IPS DF 19.7 (cell line): ENCODE data around the gene C9orf50.
"Not testable (repeated sequence)": the region's sequence is repeated elsewhere in the genome, so short reads cannot be mapped to it uniquely, and the experiment has no call there.

ENCODE experiments used
- DNase-seq: peaks from one replicate; pipeline ENCODE4 v3.0.0-alpha.2; 2013; ENCODE audit warnings: low read depth, low spot score

The C9orf50 gene, protein sequence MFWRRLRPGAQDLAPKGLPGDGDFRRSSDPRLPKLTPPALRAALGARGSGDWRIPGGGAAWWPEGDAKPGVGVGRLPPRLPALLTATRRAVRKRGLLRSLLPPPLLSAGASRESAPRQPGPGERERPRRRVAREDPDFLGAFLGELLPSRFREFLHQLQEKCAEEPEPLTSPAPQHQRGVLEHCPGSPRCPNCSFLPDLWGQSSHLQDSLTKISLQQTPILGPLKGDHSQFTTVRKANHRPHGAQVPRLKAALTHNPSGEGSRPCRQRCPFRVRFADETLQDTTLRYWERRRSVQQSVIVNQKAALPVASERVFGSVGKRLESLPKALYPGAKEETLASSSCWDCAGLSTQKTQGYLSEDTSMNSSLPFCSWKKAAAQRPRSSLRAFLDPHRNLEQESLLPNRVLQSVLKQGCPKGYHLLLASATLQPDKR

DNA sequence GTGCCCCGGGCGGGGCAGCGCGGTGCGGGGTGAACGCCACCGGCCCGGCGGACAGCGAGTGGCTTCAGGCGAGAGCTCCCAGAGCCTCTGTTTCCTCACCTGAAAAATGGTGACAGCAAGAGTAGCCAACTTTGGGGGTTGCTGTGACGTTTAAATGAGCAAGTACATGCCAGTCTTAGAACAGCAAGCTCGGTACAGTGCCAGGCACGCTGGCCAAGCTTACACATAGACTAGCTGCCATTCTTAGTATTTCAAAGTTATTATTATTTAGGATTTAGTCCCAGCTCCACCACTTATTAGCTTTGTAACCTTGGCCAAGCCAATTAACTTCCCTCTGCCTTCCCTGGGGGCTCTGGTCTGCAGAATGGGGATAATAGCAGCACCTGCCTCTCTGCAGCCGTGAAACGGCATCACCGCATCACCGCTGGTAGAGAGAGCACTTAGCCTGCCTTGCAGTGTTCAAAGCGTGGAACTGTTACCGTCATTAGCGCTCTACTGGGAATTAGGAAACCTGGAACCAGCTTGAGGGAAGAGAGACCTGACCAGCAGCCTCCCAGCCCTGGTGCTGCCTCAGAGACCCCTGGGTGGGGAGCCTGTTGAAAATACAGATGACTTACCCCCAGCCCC, at the start of gene C9orf50:
Gene C9orf50, minus strand, starts transcription at position 433 of the 627 bp plus-strand sequence. CDS start 527 bp downstream, outside the sequence.
- DNase-seq = no peak

DNA sequence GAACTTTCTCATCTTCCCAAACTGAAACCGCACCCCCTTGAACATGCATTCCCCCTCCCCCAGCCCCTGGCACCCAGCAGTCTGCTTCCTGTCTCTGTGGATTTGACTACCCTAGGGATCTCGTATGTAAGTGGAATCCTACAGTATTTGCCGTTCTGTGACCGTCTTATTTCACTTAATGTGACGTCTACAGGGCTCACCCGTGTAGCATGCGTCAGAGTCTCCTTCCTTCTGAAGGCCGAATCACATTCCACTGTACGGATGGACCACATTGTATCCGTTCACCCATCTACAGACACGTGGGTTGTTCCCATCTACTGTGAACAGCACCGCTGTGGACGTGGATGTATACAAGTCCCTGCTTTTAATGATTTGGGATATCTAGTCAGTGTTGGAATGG, 49.0 kb upstream of the C9orf50 start:
- DNase-seq = no peak

DNA sequence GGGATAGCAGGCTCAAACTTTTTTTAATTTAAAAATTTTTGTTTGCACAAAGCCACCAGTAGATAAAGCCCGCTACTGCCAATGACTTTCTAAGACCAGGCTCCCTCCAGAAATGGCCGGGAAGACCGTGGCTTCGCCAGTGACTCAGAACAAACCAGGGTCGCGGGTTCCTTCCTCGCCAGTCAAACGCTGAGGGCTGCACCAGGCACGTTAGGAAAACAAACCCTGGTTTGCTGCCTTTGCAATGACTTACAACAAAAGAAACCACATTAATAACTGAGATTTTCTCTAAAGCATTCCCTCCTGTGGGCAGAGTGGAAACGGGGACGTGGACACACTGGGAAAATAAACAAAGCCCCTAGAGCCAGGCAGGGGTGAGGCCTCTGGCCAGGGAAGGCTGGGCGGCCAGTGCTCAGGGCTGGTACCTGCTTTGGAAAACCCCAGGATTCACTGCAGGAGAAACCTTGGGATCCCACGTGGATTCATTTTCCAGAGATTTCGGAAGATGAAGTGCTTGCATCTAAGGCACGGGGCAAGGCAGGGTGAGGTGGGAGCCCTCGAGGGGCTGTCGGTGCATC, 48.3 kb upstream of the C9orf50 start:
- no peak for DNase-seq

DNA sequence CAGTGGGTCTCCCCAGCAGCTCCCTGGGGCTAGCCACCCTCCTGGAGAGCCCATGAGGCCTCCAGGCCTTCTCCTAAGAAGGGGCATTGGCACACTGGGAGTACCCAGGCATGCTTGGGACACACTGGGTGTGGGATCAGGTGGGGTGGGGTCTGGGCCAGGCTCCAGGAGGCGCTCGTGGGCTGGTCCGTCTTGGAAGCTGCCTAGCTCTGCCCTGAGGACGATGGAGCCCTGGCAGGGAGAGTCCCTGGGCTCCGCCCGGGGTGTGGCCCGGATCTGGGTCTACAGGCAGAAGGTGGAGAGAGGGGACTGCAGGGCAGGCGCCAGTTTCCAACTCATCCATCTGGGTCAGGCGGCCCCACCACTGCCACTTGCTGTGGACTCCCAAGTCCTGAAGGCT, 46.9 kb upstream of the C9orf50 start:
- DNase-seq = no peak

DNA sequence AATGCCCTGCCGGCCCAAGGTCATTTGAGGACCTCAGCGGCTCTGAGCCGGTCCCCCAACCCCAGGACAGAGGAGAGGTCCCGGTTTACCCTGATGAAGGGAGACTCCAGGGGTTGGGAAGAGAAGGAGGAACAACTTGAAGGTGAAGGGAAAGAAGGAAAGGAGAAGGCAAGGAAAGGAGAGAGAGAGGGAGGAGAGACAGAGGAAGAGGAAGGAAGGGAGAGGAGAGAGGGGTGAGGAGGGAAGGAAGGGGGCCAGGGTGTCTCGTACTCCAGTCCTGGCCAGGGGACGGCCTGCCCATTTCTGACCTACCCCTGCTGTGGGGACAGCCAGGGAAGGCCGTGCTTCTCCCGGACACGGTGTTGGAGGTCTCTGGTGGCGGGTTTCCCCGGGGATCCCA, 46.5 kb upstream of the C9orf50 start:
- no peak for DNase-seq

DNA sequence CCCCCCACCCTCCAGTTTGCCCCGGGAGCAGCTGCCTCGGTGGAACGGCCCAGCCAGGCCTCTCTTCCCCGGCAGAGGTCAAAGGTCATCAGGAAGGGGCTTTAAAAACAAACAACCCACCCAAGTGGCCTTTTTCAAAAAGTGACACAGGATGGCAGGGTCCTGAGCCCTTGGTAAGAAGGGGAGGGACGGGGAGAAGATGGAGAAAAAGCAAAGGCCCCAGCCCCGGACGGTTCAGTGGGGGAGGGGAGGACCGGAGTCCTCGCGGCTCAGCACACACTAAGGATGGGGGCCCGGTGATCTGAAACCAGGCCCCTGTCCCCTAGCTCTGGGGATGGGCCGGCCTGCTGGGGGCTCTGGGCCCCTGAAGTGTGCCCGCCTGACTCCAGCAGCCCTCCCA, 45.7 kb upstream of the C9orf50 start:
- no peak for DNase-seq

DNA sequence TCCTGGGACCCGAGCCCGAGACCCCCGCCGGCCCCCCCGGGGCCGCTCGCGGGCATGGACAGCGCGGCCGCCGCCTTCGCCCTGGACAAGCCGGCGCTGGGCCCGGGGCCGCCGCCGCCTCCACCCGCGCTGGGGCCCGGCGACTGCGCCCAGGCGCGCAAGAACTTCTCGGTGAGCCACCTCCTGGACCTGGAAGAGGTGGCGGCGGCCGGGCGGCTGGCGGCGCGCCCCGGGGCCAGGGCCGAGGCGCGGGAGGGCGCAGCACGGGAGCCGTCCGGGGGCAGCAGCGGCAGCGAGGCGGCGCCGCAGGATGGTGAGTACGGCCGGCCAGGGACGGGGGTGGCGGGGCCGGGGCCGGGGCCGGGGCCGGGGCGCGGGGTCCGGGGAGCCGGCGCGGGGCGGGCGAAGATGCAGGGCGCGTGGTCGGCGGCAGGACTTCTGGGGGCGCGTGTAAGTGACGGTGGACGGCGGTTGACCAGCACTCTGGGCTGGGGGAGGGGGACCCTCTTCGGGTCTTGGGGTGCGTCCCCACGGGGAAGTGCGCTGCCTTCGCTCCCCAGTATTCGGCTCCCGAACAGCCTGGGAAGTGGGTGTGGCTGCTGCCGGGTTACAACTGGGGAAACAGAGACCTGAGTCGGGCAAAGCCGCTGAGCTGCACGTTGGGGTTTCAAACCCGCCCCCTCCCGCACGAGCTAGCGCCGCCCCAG, 45.1 kb upstream of the C9orf50 start:
- no peak for DNase-seq

DNA sequence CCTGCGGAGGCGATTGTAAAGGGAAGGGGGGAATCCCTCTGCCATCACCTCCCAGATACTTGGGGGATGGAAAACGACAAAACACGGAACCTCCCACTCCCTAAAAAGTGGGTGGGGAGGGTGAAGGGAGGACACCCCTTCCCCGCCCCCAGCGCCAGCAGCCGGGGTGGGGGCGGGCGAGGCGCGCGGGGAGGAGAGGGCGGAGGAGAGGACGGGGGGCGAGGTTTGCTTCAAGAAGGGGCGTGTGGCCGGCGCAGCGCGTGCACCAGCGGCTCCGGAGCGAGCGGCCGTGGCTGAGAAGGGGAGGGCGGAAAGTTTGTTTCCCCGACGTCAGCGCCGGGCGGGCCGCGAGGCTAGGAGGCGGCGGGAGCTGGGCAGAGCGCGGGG, 44.5 kb upstream of the C9orf50 start, which contains the start of gene PRRX2:
Gene PRRX2, plus strand, starts transcription at position 259 of the 387 bp plus-strand sequence. CDS start 221 bp downstream, outside the sequence.
- no peak for DNase-seq

DNA sequence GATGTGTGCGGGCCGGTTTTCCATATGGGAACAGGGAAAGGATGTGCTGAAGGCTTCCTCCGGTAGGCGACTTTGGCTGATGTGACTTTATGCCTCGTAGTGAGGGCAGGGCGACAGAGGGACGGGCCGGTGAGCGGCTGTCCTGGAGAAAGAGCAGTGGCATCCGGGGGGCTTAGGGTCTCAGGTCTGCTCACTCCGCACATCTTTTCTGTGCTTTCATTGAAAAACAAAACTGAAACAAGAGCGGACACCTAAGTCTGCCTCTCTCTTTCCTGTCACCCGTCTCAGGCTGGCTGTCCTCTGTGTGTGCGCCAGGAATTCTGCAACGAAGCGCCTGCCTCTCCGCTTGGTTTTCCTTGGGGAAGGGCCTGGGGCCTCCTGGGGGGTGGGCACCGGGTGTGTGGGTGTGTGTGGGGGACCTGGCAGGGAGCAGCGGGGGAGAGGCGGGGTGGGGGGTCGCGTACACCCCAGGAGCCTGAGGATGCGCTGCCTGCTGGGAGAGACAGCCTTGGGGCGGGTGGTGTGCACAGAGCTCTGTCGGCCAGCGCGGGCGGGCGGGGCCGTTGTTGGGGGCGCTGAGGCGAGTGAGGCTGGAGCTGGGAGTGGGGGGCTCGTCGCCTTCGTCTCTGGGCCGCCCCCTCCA, 44.0 kb upstream of the C9orf50 start:
- no peak for DNase-seq

DNA sequence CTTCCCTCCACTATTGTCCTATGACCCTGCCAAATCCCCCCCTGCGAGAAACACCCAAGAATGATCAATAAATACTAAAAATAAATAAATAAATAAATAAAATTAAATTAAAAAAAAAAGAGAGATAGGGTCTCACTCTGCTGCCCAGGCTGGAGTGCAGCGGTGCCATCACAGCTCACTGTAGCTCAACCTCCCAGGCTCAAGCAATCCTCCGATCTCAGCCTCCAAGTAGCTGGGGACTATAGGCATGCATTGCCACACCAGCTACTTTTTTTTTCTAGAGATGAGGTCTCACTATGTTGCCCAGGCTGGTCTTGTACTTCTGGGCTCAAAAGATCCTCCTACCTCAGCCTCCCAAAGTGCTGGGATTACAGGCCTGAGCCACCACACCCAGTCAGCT, 41.3 kb upstream of the C9orf50 start:
- DNase-seq = not testable (repeated sequence)

DNA sequence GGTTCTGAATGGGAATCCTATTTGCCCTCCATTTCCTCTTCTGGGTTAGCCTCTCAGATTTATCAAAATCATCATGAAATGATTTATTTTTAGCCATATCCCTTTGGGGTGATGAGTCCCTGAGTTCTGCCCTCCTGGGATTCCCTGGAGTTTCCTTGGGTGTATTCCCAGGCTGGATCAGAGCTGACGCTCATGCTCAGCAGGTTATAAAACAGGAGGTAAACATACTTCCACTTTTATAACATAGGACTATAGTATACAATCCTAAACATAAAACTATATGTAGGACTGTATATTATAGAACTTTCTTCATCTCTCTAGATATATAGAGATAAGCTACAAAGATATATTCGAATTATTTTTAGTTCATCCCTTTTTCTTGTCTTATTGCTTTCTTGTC, 40.1 kb upstream of the C9orf50 start:
- no peak for DNase-seq

DNA sequence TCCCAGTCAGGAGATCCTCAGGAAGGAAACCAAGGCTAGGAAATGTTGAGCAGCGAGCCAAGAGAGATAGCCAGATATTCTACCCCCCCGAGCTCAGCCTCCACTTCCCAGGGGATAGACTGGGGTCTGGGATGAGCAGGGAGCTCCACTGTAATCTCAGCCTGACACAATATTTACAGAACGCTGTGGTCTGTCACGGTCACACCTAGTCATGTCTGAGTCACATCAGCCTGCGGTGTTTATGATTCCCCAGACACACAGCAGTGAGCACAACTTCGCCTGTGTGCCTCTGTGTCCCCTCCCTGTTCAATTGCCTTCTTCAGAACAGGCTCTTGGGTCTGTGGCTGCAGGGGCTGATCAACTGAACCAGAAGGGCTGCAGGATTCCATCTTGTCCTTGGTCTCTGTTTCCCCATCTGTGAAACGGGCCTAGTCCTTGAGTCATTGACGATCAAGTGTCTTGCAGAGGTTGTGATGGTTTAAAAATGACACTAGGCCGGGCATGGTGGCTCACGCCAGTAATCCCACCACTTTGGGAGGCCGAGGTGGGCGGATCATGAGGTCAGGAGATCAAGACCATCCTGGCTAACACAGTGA, 36.0 kb upstream of the C9orf50 start:
- no peak for DNase-seq

DNA sequence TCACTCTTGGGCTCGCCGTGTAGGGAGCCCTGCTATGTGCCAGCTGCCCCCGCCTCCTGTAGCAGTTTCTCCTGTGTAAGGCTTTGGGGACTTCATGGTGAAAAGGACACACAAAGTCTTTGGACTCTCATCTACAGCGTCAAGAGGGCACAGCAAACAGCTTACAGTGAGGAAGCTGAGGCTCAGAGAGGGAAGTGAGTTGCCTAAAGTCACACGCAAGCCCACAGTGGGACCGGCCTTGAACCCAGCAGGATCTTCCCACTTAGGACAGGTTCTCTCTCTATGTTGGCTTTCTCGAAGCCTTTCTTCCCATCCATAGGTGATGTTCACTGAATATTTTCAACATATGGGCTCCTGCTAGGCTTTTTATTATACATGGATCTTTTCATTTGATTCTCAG, 34.8 kb upstream of the C9orf50 start:
- DNase-seq = no peak

DNA sequence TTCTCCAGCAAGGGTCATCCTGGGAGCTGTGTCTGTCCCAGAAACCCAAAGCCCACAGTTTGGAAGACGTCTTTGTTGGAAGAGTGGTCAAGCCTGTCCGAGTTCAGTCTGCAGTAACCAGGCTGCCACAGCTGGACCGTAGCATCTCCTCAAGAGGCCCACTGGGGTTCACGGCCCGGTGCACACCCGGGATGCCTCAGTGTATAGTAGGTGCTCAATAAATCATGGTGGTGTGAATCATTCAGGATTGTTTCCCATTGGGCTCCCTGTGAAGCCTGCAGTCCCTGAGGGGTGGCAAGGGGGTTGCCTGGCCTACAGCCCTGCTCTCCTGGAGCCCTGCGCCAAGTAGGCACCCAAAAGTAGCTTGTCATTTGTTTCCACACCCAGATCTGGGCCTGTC, 34.3 kb upstream of the C9orf50 start:
- no peak for DNase-seq

DNA sequence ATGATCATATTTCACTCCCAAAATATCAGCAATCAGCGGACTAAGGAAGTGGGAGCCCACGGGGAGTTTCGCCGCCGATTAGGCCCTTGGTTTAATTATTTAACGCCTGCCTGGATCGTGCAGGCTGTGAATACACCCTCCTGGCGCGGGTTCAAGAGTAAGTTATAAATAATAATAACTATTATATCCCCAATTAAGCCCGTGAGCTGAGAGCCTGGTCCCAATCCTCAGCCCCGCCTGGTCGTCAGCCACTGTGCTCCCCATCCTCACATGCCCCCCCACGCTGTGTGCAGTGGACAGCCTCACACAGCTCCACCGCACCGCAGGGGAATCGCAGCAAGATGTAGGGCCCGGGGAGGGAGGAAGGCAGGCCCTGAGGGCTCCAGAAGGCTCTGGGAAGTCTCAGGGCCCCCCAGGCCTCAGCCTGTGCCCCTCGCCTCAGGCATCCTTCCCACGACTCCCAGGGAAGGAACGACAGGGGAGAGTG, 33.7 kb upstream of the C9orf50 start:
- DNase-seq = no peak

DNA sequence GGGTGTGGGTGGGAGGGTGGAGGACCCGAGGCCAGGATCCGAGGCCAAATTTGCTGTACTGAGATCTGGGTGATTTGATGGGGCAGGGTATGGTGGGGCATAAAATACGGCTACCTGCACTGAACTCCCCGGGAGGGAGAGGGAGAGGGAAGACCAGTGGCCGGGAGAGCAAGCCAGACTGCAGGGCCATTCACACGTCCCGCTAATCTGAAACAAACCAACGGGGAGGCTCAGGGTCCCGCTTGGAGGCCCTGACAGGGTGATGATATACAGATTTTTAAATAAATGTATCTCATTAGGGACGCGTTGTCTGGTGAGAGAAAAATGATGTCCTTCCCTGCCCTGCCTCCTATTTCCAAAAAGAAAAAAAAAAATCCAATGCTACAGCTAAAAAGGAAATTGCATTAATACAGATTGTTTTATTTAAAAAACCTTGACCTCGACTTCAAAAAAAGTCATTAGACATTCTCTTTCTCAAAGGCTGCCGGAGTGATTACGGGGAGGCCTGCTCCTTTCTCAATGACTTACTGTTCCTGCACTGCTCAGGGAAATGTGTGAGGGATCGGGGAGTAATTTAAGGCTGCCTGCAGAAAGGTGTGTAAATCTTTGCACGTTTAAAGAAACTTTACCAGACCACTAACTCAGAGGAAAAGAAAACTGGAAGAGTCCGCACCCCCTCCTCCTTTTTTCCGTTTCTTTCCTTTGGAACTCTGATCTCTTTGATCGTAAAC, 33.1 kb upstream of the C9orf50 start:
- DNase-seq = no peak

DNA sequence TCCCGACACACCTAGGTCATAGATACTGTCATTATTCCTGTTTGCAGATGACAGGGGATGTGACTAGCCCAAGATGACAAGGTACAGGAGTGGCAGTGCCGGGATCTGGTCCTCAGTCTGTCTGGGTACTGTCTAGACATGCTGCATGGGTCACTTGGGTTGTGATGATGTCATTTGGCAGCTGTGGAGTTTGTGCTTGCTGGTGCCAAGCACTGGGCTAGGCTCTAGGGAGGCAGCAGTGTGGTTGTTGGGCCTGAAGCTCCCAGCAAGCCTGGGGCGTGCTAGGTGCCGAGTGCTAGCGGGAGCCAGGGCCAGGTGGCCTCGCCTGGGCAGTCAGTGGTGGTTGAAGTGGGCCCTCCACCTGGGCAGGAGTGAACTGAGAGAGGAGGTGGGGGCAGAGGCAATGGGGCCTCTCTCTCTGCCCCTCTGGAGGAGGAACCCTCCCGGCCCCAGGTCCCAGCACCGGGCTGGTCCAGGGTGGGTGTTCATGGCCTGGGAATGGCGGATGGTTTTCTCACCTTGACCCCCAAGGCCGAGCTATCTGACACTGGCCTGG, 29.9 kb upstream of the C9orf50 start:
- no peak for DNase-seq

DNA sequence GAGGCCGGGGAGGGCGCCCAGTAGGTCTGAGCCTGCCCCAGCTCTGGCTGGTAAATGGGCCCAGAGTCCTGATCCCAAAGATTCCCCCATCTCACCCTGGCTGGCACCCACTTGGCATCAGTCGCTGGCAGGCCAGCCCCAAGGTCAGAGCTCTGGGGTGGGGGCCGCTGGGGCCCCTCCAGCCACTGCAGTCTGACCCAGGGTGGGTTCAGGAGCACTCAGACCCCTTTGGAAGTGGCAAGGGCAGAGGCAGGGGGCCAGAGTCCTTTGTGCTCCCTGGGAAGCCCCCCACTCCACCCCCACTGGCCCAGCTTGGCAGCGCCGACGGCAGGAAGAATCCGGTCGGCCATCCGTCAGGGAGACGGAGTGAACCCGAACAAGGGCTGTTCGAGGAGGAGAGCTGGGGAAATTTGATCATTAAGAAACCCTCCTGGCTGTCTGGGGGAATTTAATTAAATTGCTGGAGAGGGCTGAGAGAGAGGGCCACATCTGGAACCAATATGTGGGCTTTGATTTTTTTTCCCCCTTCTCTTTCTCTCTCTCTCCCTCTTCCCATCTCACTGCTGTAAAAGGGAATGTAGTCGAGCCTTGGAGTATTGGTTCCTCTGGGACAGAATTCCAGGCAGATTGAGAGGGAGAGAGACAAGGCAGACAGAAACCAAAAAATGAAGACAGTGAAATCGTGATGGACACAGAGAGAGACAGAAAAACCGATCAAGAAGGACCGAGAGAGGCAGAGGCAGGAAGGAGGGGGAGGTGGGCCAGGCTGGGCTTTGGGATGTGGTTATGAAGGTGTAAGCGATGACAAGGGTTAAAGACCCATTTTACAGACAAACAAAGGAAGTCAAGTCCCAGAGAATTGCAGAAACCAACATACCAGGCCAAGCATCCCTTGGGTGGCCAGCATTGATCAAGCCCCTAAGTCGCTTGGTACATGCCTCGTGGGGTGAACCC, 29.1 kb upstream of the C9orf50 start:
- DNase-seq = no peak

DNA sequence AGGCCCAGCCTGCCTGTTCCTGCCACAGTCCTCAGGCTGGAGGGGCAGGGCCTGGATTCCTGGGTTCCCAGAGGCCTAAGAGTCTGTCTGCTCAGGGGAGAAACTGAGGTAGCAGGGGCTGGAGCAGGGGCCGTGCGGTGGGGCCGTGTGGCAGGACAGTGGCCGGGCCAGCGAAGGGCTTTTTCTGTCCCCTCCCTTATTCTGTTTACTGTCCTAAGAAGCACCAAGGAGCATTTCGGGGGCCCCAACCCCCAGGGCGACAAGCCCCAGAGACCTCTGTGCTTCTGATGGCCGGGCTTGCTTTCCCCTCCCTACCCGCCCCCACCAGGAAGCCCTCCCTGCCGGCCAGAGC, 27.8 kb upstream of the C9orf50 start:
- DNase-seq = no peak
